ENCODE measurements around the gene ATXN3L. TPM values are rescaled to one million over a fixed set of nuclear protein-coding genes. Genes with fewer than 3 reads are reported as not detected.

ATXN3L gene
- polyA plus RNA-seq, 1 donor from 2014 or later: not detected

DNA sequence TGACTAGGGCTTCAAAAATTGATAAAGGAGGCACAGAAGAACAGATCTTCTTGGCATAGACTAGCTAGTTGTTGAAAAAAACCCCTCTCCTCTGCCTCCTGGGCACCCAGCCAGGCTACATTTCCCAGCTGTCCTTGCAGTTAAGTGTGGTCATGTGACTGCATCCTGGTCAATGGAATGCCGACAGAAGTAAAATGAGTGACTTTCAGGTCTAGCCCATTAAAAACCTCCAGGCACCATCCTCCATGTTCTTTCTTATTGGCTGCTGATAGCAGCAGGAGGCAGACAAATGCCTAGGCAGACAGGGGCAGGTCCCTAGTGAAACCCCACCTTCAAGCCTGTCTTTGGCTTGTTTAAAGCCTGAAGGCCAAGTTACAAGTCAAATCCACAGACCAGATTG lies 35.3 kb downstream of the ATXN3L start:
- no peaks in the 10 kb centered on the region for H4K20me1 ChIP-seq (ENCODE audit: insufficient read depth)

GRCh38 chrX:13283950-13284546 lies 35.8 kb downstream of the ATXN3L start:
- peak overlapping the region; percentile 34 for H3K4me3 ChIP-seq (ENCODE audit: low read length)
- H3K79me2 ChIP-seq (replicated peaks; ENCODE audit: insufficient read depth, low read length): no peaks in the 10 kb centered on the region
- no peaks in the 10 kb centered on the region for H3K9me2 ChIP-seq (ENCODE audit: insufficient read depth, low read length)
- no peaks in the 10 kb centered on the region for H3K9me3 ChIP-seq (ENCODE audit: low read length)
- H3F3A ChIP-seq (ENCODE audit: insufficient read depth, low read length, poor library complexity, severe bottlenecking): no peaks in the 10 kb centered on the region
- H3K36me3 ChIP-seq (ENCODE audit: insufficient read depth, low read length): no peaks in the 10 kb centered on the region
- H2AFZ ChIP-seq (ENCODE audit: low read depth, low read length): no peak overlapping the region
- no peaks in the 10 kb centered on the region for H3K27me3 ChIP-seq (ENCODE audit: insufficient read depth, low read depth, low read length)
- TF ChIP-seq EP300 (conservative IDR thresholded peaks at IDR 0.05; ENCODE audit: poor library complexity, severe bottlenecking): peak; percentile 78
- TF ChIP-seq POLR2AphosphoS5 (IDR thresholded peaks at IDR 0.05): peak; percentile 54
- TF ChIP-seq, protein P1, sequence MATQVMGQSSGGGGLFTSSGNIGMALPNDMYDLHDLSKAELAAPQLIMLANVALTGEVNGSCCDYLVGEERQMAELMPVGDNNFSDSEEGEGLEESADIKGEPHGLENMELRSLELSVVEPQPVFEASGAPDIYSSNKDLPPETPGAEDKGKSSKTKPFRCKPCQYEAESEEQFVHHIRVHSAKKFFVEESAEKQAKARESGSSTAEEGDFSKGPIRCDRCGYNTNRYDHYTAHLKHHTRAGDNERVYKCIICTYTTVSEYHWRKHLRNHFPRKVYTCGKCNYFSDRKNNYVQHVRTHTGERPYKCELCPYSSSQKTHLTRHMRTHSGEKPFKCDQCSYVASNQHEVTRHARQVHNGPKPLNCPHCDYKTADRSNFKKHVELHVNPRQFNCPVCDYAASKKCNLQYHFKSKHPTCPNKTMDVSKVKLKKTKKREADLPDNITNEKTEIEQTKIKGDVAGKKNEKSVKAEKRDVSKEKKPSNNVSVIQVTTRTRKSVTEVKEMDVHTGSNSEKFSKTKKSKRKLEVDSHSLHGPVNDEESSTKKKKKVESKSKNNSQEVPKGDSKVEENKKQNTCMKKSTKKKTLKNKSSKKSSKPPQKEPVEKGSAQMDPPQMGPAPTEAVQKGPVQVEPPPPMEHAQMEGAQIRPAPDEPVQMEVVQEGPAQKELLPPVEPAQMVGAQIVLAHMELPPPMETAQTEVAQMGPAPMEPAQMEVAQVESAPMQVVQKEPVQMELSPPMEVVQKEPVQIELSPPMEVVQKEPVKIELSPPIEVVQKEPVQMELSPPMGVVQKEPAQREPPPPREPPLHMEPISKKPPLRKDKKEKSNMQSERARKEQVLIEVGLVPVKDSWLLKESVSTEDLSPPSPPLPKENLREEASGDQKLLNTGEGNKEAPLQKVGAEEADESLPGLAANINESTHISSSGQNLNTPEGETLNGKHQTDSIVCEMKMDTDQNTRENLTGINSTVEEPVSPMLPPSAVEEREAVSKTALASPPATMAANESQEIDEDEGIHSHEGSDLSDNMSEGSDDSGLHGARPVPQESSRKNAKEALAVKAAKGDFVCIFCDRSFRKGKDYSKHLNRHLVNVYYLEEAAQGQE (IDR thresholded peaks at IDR 0.05; ENCODE audit: borderline replicate concordance): peak; percentile 88
- no peak for TF ChIP-seq SMC3 (conservative IDR thresholded peaks at IDR 0.05; ENCODE audit: poor library complexity)
- no peak for TF ChIP-seq RAD21 (conservative IDR thresholded peaks at IDR 0.05)
- peak overlapping the region; percentile 55 for H3K9ac ChIP-seq (ENCODE audit: low read length)
- H3K4me2 ChIP-seq (ENCODE audit: low read length): peak overlapping the region; percentile 14
- H3K27ac ChIP-seq (ENCODE audit: low read length): peak overlapping the region; percentile 91
- no peaks in the 10 kb centered on the region for H4K20me1 ChIP-seq (ENCODE audit: insufficient read depth)

More for the DNA sequence above, 35.3 kb downstream of the ATXN3L start:
- Histone ChIP-seq H2AFZ (ENCODE audit: low read depth, low read length) (no peak overlapping the region), H3K9me2 (ENCODE audit: insufficient read depth, low read length) (no peaks in the 10 kb centered on the region), H3K27ac (ENCODE audit: low read length) (peak overlapping the region; percentile 91), H3K36me3 (ENCODE audit: insufficient read depth, low read length) (no peaks in the 10 kb centered on the region), H3K4me3 (ENCODE audit: low read length) (no peak overlapping the region), H3K27me3 (ENCODE audit: insufficient read depth, low read depth, low read length) (no peaks in the 10 kb centered on the region), H3K4me2 (ENCODE audit: low read length) (no peak overlapping the region), H3F3A (ENCODE audit: insufficient read depth, low read length, poor library complexity, severe bottlenecking) (no peaks in the 10 kb centered on the region), H3K79me2 (replicated peaks; ENCODE audit: insufficient read depth, low read length) (no peaks in the 10 kb centered on the region), H3K9ac (ENCODE audit: low read length) (no peak overlapping the region), H3K9me3 (ENCODE audit: low read length) (no peaks in the 10 kb centered on the region)
- no peak for TF ChIP-seq EP300 (conservative IDR thresholded peaks at IDR 0.05; ENCODE audit: poor library complexity, severe bottlenecking)
- TF ChIP-seq, protein P1 (IDR thresholded peaks at IDR 0.05; ENCODE audit: borderline replicate concordance): no peak

GRCh38 chrX:13283512-13283911 lies 36.3 kb downstream of the ATXN3L start:
- H3F3A ChIP-seq (ENCODE audit: insufficient read depth, low read length, poor library complexity, severe bottlenecking): no peaks in the 10 kb centered on the region
- no peak overlapping the region for H2AFZ ChIP-seq (ENCODE audit: low read depth, low read length)
- H3K27ac ChIP-seq (ENCODE audit: low read length): peak overlapping the region; percentile 91
- H4K20me1 ChIP-seq (ENCODE audit: insufficient read depth): no peaks in the 10 kb centered on the region
- no peaks in the 10 kb centered on the region for H3K9me2 ChIP-seq (ENCODE audit: insufficient read depth, low read length)
- H3K27me3 ChIP-seq (ENCODE audit: insufficient read depth, low read depth, low read length): no peaks in the 10 kb centered on the region
- peak overlapping the region; percentile 34 for H3K4me3 ChIP-seq (ENCODE audit: low read length)
- no peaks in the 10 kb centered on the region for H3K9me3 ChIP-seq (ENCODE audit: low read length)
- no peak for TF ChIP-seq MXI1 (conservative IDR thresholded peaks at IDR 0.05; ENCODE audit: poor library complexity, severe bottlenecking)
- TF ChIP-seq, protein P1 (IDR thresholded peaks at IDR 0.05; ENCODE audit: borderline replicate concordance): no peak
- no peak for TF ChIP-seq EZH2 (IDR thresholded peaks at IDR 0.05; ENCODE audit: borderline replicate concordance, insufficient read depth, low read length, poor library complexity, severe bottlenecking)
- no peak for TF ChIP-seq CTCF (IDR thresholded peaks at IDR 0.05; ENCODE audit: poor library complexity, severe bottlenecking)
- no peaks in the 10 kb centered on the region for H3K36me3 ChIP-seq (ENCODE audit: insufficient read depth, low read length)
- peak overlapping the region; percentile 14 for H3K4me2 ChIP-seq (ENCODE audit: low read length)
- H3K9ac ChIP-seq (ENCODE audit: low read length): peak overlapping the region; percentile 55
- H3K79me2 ChIP-seq (replicated peaks; ENCODE audit: insufficient read depth, low read length): no peaks in the 10 kb centered on the region

Measured in neural cell (in vitro differentiated cells).